ENCODE data around the gene POLR1E.

Gene POLR1E

GRCh38 chr9:37495571-37495970 is 9.8 kb downstream of the POLR1E start:
- DNase-seq (ENCODE audit: low read depth), result no peak
- no peak for TF ChIP-seq CTCF (conservative IDR thresholded peaks at IDR 0.05; ENCODE audit: low read depth, low read length)
- no peak overlapping the region for H3K4me3 ChIP-seq (ENCODE audit: low read length)

GRCh38 chr9:37496020-37496419 is 10.3 kb downstream of the POLR1E start:
- TF ChIP-seq CTCF (conservative IDR thresholded peaks at IDR 0.05; ENCODE audit: low read depth, low read length), result no peak
- H3K4me3 ChIP-seq (ENCODE audit: low read length), result no peak overlapping the region
- DNase-seq (ENCODE audit: low read depth), result no peak

- TF ChIP-seq CTCF (conservative IDR thresholded peaks at IDR 0.05; ENCODE audit: low read depth, low read length), result no peak
- no peak for DNase-seq (ENCODE audit: low read depth)
- H3K4me3 ChIP-seq (ENCODE audit: low read length), result no peak overlapping the region
These were observed 11.6 kb downstream of the POLR1E start for GRCh38 chr9:37497320-37497719.

DNA sequence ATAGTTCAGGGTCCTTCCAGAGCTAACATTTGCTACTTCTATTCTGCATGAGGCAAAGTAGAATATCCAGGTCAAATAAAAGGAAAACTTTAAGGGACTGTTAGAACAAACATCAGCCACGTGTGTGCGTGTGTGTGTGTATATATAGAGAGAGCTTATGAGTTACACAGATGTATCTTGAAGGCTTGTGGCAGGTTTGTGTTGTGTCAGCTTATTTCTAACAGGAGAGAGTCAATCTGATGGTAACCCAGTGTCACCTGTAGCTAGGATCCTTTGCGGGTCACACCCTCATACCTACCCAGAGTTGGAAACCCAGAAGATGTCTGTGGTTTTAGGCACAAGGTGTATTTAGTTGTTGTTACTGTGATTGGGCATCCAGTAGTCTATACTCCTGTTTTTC is 12.7 kb downstream of the POLR1E start:
- no peak for TF ChIP-seq CTCF (conservative IDR thresholded peaks at IDR 0.05; ENCODE audit: low read depth, low read length)
- DNase-seq (ENCODE audit: low read depth), result no peak
- H3K4me3 ChIP-seq (ENCODE audit: low read length), result no peak overlapping the region

DNA sequence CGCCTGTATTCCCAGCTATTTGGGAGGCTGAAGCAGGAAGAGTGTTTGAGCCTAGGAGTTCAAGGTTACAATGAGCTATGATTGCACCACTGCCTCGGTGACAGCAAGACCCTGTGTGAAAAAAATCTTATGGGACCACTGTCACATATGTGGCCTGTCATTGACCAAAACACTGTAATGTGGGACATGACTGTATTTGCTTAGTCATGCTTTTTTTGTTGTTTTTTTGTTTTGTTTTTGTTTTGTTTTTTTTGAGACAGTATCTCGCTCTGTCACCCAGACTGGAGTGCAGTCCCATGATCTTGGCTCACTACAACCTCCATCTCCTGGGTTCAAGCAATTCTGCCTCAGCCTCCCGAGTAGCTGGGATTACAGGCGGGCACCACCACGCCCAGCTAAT is 13.5 kb downstream of the POLR1E start:
- no peak for DNase-seq (ENCODE audit: low read depth)
- no peak overlapping the region for H3K4me3 ChIP-seq (ENCODE audit: low read length)
- TF ChIP-seq CTCF (conservative IDR thresholded peaks at IDR 0.05; ENCODE audit: low read depth, low read length), result no peak

DNA sequence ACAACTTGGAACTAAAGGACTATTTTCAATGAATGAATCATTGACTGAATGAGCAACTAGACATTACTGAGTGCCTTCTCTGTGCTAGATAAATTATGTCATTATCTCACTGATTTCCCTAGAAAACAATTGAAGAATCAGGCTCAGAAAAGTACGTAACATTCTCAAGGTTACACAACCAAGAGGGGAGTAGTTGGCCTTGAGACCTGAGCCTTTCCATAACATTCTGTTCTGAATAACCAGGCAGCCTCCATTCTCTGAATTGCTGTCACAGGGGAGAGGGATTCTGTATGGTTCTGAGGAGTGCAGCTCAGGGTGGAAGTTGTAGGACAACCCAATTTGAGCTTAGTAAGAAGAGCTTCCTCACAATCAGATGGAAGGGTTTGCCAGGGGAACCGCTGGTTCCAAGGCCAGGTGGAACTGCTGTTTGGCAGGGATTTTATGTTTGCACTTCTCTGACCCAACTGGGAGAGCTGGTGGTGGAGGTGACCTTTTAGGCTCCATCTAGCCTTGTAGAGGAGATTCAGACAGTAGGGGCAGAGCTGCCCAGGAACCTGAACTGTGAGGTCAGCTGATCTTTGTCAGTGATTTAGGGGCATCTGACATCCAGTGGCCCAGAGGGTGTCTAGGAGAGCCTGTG is 16.3 kb downstream of the POLR1E start:
- H3K4me3 ChIP-seq (ENCODE audit: low read length), result no peak overlapping the region
- TF ChIP-seq CTCF (conservative IDR thresholded peaks at IDR 0.05; ENCODE audit: low read depth, low read length), result no peak
- DNase-seq (ENCODE audit: low read depth), result no peak

GRCh38 chr9:37503736-37504135 is 18.0 kb downstream of the POLR1E start:
- DNase-seq (ENCODE audit: low read depth), result no peak
- no peak overlapping the region for H3K4me3 ChIP-seq (ENCODE audit: low read length)
- no peak for TF ChIP-seq CTCF (conservative IDR thresholded peaks at IDR 0.05; ENCODE audit: low read depth, low read length)

Data from retinal pigment epithelial cell (primary cell).